ENCODE data around the gene HBQ1.
"Not testable (repeated sequence)": the region's sequence is repeated elsewhere in the genome, so short reads cannot be mapped to it uniquely, and the experiment has no call there.

Gene HBQ1

DNA sequence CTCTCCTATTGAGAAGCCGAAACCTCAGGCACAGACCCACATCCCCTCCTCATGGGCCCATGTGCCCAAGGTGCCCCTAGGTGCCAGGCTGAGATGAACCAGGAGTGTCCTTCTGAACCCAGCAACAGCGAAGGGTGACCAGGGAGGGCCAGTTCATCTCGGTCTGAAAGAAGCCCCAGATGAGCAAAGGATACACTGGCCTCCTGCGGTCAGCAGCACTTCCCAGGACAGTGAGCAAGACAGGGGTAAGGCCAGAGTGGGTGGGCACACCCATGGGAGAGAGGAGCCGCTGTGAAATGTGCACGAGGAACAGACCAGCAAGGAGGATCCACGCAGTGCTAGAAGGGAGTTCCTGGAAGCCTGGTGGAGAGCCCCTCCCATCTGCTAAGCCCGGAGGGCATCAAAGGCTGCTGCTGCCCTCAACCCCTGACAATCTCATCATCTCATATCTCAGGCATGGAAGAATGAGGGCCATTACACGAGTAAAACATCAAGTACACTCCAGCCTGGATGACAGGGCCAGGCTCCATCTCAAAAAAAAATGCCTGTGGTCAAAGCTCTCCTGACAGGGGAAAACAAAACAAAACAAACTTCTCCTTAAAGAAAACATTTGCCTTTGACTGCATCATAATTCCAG, 31.1 kb upstream of the HBQ1 start:
- H3K36me3 ChIP-seq (ENCODE audit: control insufficient read depth, insufficient read depth, low read length), result no peaks in the 10 kb centered on the region
- H3K27me3 ChIP-seq (ENCODE audit: control insufficient read depth, insufficient read depth, low read length), result peaks cover 31% of the 10 kb centered on the region
- no peak overlapping the region for H3K9ac ChIP-seq (ENCODE audit: low read length)
- no peak overlapping the region for H3K27ac ChIP-seq (ENCODE audit: low read depth, low read length)
- H3K9me3 ChIP-seq (ENCODE audit: control insufficient read depth, insufficient read depth, low read depth, low read length), result no peaks in the 10 kb centered on the region
- H3K4me3 ChIP-seq (ENCODE audit: low read depth, low read length), result no peak overlapping the region
- no peaks in the 10 kb centered on the region for H3K4me1 ChIP-seq (ENCODE audit: control insufficient read depth, insufficient read depth, low read length)

DNA sequence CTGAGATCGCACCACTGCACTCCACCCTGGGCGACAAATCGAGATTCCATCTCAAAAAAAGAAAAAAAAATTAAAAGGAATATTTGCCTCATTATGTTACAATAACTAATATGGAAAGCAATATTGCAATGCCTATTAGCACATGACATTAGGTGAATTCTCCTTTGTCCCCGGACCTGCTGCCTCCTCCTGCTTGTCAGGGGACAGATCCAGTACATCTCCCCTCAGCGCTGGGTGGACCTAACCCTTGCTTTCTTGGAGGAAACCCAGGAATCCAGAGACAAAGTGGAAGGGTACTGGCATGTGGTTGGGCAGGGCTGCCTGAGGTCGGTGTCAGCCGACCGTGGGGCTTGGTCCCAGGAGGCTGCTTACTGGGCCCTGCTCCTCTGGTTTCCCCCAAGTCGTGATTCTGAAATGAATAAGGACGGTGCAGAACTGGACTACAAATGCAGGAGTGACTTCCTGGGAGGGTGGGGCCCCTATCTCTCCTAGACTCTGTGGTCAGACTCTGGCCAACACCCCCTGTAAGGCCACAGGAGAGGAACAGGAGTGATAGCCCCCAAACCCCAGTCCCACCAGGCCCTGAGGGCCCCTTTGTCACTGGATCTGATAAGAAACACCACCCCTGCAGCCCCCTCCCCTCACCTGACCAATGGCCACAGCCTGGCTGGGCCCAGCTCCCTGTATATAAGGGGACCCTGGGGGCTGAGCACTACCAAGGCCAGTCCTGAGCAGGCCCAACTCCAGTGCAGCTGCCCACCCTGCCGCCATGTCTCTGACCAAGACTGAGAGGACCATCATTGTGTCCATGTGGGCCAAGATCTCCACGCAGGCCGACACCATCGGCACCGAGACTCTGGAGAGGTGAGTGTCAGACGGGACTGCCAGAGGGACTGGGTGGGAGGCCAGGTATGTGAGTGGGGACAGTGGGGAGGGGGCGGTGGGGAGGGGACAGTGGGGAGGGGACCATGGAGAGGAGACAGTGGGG, 27.8 kb upstream of the HBQ1 start, which contains the start of gene HBZ:
Gene HBZ, plus strand, starts transcription at position 504 of the 988 bp plus-strand sequence. Its CDS starts 266 bp downstream, at position 770.
- H3K4me3 ChIP-seq (ENCODE audit: low read depth, low read length), result no peak within 1 kb of the TSS
- no peak within 1 kb of the TSS for H3K27ac ChIP-seq (ENCODE audit: low read depth, low read length)

DNA sequence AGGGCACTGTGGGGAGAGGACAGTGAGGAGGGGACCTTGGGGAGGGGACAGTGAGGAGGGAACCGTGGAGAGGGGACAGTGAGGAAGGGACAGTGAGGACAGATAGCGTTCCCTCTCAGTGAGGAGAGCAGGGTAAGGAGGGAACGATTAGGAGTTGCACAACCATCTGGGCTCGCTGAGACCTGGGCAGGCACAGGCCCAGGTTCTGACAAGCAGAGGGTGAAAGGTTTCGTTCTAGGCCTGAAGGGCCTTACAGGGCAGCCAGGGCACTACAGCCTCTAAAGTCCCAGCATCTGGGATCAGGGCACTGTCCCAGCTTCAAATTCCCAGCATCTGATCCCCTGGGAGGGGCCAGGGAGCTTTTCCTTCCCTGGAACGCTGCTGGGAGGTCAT, 27.1 kb upstream of the HBQ1 start:
- H3K27me3 ChIP-seq (ENCODE audit: control insufficient read depth, insufficient read depth, low read length), result peaks cover 68% of the 10 kb centered on the region
- H3K9ac ChIP-seq (ENCODE audit: low read length); H3K4me3 ChIP-seq (ENCODE audit: low read depth, low read length): not testable (repeated sequence)

More for the DNA sequence above, 27.8 kb upstream of the HBQ1 start, which contains the start of gene HBZ:
- Histone ChIP-seq H3K36me3 (ENCODE audit: control insufficient read depth, insufficient read depth, low read length) (no peaks in the 10 kb centered on the region), H3K9me3 (ENCODE audit: control insufficient read depth, insufficient read depth, low read depth, low read length) (no peaks in the 10 kb centered on the region), H3K4me1 (ENCODE audit: control insufficient read depth, insufficient read depth, low read length) (0 out of 2 replicates have a peak, but pooled peaks cover 3% of the 10 kb centered on the region), H3K9ac (ENCODE audit: low read length) (no peak within 1 kb of the TSS), H3K27me3 (ENCODE audit: control insufficient read depth, insufficient read depth, low read length) (peaks cover 61% of the 10 kb centered on the region)

DNA sequence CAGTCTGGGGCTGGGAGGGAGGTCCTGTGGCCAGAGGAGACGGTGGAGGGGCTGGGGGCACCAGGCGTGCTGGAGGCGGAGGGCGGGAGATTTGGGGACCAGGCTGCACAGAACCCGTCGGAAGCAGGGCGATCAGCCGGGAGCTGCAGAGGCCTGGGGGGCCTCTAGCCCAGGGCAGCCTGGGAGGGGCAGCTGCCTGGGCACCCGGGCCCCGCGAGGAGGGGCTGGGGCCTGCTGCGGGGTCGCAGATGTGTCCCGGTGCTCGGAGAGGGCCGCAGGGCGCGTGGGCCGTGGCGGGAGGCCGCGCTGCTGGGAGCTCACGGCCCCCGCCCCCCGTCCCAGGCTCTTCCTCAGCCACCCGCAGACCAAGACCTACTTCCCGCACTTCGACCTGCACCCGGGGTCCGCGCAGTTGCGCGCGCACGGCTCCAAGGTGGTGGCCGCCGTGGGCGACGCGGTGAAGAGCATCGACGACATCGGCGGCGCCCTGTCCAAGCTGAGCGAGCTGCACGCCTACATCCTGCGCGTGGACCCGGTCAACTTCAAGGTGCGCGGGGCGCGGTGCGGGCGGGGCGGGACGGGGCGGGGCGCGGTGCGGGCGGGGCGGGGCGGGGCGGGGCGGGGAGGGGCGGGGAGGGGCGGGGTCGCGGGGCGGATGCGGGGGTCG, 26.6 kb upstream of the HBQ1 start:
- not testable (repeated sequence) for H3K27ac ChIP-seq (ENCODE audit: low read depth, low read length); H3K9me3 ChIP-seq (ENCODE audit: control insufficient read depth, insufficient read depth, low read depth, low read length); H3K4me1 ChIP-seq (ENCODE audit: control insufficient read depth, insufficient read depth, low read length); H3K9ac ChIP-seq (ENCODE audit: low read length); H3K36me3 ChIP-seq (ENCODE audit: control insufficient read depth, insufficient read depth, low read length); H3K4me3 ChIP-seq (ENCODE audit: low read depth, low read length)
- peaks cover 69% of the 10 kb centered on the region for H3K27me3 ChIP-seq (ENCODE audit: control insufficient read depth, insufficient read depth, low read length)

More for the DNA sequence above, 27.1 kb upstream of the HBQ1 start:
- not testable (repeated sequence) for H3K27ac ChIP-seq (ENCODE audit: low read depth, low read length); H3K36me3 ChIP-seq (ENCODE audit: control insufficient read depth, insufficient read depth, low read length); H3K4me1 ChIP-seq (ENCODE audit: control insufficient read depth, insufficient read depth, low read length); H3K9me3 ChIP-seq (ENCODE audit: control insufficient read depth, insufficient read depth, low read depth, low read length)

- H3K36me3 ChIP-seq (ENCODE audit: control insufficient read depth, insufficient read depth, low read length), result no peaks in the 10 kb centered on the region
- H3K4me3 ChIP-seq (ENCODE audit: low read depth, low read length), result peak overlapping the region; percentile 63
- H3K9ac ChIP-seq (ENCODE audit: low read length), result no peak overlapping the region
- H3K27ac ChIP-seq (ENCODE audit: low read depth, low read length), result no peak overlapping the region
- no peaks in the 10 kb centered on the region for H3K9me3 ChIP-seq (ENCODE audit: control insufficient read depth, insufficient read depth, low read depth, low read length)
- peaks cover 69% of the 10 kb centered on the region for H3K27me3 ChIP-seq (ENCODE audit: control insufficient read depth, insufficient read depth, low read length)
- 0 out of 2 replicates have a peak, but pooled peaks cover 3% of the 10 kb centered on the region for H3K4me1 ChIP-seq (ENCODE audit: control insufficient read depth, insufficient read depth, low read length)
Measured at GRCh38 chr16:154217-155030, 25.8 kb upstream of the HBQ1 start.

GRCh38 chr16:155031-155398, 25.2 kb upstream of the HBQ1 start:
- no peaks in the 10 kb centered on the region for H3K36me3 ChIP-seq (ENCODE audit: control insufficient read depth, insufficient read depth, low read length)
- no peak overlapping the region for H3K27ac ChIP-seq (ENCODE audit: low read depth, low read length)
- no peaks in the 10 kb centered on the region for H3K9me3 ChIP-seq (ENCODE audit: control insufficient read depth, insufficient read depth, low read depth, low read length)
- peak overlapping the region; percentile 63 for H3K4me3 ChIP-seq (ENCODE audit: low read depth, low read length)
- peaks cover 73% of the 10 kb centered on the region for H3K27me3 ChIP-seq (ENCODE audit: control insufficient read depth, insufficient read depth, low read length)
- H3K9ac ChIP-seq (ENCODE audit: low read length), result no peak overlapping the region
- H3K4me1 ChIP-seq (ENCODE audit: control insufficient read depth, insufficient read depth, low read length), result 0 out of 2 replicates have a peak, but pooled peaks cover 3% of the 10 kb centered on the region

DNA sequence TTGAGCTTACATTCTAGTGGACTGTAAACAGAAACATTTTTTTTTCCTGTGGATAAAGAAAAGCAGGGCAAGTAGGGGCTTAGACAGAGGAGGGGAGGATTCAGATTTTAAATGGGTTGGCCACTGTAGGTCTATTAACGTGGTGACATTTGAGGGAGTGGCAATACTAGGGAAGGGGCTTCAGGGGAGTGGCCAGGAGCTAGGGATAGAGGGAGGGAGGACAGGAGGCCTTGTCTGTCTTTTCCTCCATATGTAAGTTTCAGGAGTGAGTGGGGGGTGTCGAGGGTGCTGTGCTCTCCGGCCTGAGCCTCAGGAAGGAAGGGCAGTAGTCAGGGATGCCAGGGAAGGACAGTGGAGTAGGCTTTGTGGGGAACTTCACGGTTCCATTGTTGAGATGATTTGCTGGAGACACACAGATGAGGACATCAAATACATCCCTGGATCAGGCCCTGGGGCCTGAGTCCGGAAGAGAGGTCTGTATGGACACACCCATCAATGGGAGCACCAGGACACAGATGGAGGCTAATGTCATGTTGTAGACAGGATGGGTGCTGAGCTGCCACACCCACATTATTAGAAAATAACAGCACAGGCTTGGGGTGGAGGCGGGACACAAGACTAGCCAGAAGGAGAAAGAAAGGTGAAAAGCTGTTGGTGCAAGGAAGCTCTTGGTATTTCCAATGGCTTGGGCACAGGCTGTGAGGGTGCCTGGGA, 21.0 kb upstream of the HBQ1 start:
- no peaks in the 10 kb centered on the region for H3K9me3 ChIP-seq (ENCODE audit: control insufficient read depth, insufficient read depth, low read depth, low read length)
- no peak overlapping the region for H3K4me3 ChIP-seq (ENCODE audit: low read depth, low read length)
- no peak overlapping the region for H3K9ac ChIP-seq (ENCODE audit: low read length)
- H3K27me3 ChIP-seq (ENCODE audit: control insufficient read depth, insufficient read depth, low read length), result peaks cover 79% of the 10 kb centered on the region
- 0 out of 2 replicates have a peak, but pooled peaks cover 3% of the 10 kb centered on the region for H3K4me1 ChIP-seq (ENCODE audit: control insufficient read depth, insufficient read depth, low read length)
- no peaks in the 10 kb centered on the region for H3K36me3 ChIP-seq (ENCODE audit: control insufficient read depth, insufficient read depth, low read length)
- H3K27ac ChIP-seq (ENCODE audit: low read depth, low read length), result no peak overlapping the region

- H3K36me3 ChIP-seq (ENCODE audit: control insufficient read depth, insufficient read depth, low read length); H3K4me1 ChIP-seq (ENCODE audit: control insufficient read depth, insufficient read depth, low read length); H3K27ac ChIP-seq (ENCODE audit: low read depth, low read length); H3K4me3 ChIP-seq (ENCODE audit: low read depth, low read length); H3K9me3 ChIP-seq (ENCODE audit: control insufficient read depth, insufficient read depth, low read depth, low read length); H3K9ac ChIP-seq (ENCODE audit: low read length): not testable (repeated sequence)
- peaks cover 74% of the 10 kb centered on the region for H3K27me3 ChIP-seq (ENCODE audit: control insufficient read depth, insufficient read depth, low read length)
Measured at GRCh38 chr16:160242-160641, 20.0 kb upstream of the HBQ1 start.

DNA sequence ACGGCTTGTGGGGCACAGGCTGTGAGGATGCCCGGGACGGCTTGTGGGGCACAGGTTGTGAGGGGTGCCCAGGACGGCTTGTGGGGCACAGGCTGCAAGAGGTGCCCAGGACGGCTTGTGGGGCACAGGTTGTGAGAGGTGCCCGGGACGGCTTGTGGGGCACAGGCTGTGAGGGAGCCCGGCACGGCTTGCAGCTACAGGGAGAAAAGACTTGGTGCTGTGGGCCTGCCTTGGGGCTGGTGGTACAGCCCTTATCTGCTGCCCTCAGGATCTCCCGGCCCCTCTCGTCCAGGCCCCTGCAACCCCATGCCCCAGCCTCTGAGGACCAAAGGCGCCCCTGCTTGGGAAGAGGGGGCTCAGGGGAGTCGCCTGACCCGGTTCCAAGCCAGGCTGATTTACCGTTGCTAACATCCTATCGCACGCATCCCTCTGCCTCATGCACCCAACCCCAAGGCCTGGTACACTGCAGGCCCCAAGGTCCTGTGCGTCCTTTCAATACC, 19.5 kb upstream of the HBQ1 start:
- H3K4me1 ChIP-seq (ENCODE audit: control insufficient read depth, insufficient read depth, low read length), result 0 out of 2 replicates have a peak, but pooled peaks cover 7% of the 10 kb centered on the region
- peaks cover 74% of the 10 kb centered on the region for H3K27me3 ChIP-seq (ENCODE audit: control insufficient read depth, insufficient read depth, low read length)
- H3K36me3 ChIP-seq (ENCODE audit: control insufficient read depth, insufficient read depth, low read length), result no peaks in the 10 kb centered on the region
- H3K4me3 ChIP-seq (ENCODE audit: low read depth, low read length), result no peak overlapping the region
- no peak overlapping the region for H3K27ac ChIP-seq (ENCODE audit: low read depth, low read length)
- H3K9me3 ChIP-seq (ENCODE audit: control insufficient read depth, insufficient read depth, low read depth, low read length), result no peaks in the 10 kb centered on the region
- H3K9ac ChIP-seq (ENCODE audit: low read length), result no peak overlapping the region
